Fibroblast of skin of abdomen (primary cell): ENCODE results near the gene GSE1.

ENCODE experiments used
- DNase-seq: peaks from one replicate; pipeline ENCODE4 v3.0.0-alpha.2; 2013

GSE1 gene

GRCh38 chr16:85662976-85663830 lies 50.1 kb downstream of the GSE1 start:
- DNase-seq = no peak

GRCh38 chr16:85663891-85664321 lies 50.8 kb downstream of the GSE1 start:
- DNase-seq = no peak

DNA sequence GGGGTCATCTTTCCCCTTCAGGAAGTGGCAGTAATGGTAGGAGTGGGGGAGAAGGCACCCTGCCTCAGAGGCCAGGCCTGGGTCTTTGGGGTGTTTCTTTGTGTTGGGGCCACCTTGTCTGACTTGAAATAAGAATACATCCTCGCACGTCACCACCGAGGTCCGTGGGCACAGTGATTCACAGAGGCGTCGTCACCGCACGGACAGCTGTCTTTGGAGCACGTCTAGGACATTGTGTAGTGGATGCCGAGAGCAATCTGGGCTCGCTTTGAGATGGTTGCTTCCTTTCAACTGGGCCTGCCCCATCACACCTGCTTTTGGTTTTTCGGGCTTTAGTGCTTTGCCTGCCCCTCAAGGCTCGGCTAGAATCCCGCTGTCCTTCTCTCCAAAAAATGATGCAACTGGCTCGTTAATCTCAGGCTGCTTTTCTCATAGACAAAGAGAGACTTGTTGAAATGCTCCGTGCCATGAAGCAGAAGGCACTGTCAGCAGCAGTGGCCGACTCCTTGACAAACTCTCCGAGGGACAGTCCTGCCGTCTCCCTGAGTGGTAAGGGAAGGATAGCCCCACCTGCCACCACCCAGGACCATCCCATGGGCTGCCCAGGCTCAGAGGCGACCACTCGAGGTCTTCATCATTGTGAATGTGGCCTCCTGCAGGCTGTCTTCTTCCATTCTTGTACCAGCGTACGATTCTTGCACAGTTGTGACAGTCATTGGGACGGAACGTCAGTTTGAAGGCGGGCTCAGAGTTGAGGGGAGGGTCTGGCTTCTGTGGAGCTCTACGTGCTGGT lies 51.7 kb downstream of the GSE1 start:
- DNase-seq = no peak

DNA sequence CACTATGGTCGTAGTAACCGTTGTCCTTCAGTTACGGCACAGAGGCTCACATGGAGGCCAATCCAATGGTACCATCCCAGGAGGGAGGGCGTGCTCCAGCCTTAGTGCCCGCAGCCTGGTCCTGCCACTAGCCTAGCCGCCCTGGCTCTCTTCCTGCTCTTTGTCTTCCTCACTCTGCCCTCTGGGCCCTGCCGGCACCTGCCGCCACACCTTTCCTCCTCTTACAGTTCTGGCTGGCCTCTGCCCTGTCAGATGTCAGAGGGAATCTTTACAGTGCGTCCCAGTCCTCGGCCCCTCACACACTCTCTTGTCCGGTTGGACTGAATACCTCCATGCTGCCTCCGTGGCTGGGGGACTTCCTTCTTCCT lies 52.2 kb downstream of the GSE1 start:
- no peak for DNase-seq

DNA sequence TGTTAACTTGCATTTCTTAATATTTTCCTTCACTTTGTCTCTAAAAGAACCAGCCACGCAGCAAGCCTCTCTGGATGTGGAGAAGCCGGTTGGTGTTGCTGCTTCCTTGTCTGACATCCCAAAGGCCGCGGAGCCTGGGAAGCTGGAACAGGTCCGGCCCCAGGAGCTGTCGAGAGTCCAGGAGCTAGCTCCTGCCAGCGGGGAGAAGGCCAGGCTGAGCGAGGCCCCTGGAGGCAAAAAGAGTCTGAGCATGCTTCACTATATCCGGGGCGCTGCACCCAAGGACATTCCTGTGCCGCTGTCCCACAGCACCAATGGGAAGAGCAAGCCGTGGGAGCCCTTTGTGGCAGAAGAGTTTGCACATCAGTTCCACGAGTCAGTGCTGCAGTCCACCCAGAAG lies 52.8 kb downstream of the GSE1 start:
- no peak for DNase-seq

- no peak for DNase-seq
Observed at GRCh38 chr16:85667261-85667660, 54.1 kb downstream of the GSE1 start.

DNA sequence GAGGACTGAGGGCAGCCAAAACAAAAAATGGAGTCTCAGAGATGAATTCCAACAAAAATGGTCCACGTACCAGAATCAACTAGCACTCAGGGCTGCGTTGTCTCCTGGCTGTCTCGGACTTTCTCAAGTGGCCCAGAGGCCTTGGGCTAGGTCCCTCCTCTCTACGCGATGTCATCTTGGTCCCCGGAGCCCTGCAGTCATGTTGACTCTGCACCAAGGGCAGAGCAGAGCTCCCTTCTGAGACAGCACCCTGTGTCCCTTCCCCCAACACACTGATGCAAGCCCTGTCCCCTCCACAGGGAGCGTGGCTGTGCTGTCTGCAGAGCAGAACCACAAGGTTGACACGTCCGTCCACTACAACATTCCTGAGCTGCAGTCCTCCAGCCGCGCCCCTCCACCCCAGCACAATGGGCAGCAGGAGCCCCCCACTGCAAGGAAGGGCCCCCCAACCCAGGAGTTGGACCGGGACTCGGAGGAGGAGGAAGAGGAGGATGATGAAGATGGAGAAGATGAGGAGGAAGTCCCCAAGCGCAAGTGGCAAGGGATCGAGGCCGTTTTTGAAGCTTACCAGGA lies 54.8 kb downstream of the GSE1 start:
- no peak for DNase-seq

DNA sequence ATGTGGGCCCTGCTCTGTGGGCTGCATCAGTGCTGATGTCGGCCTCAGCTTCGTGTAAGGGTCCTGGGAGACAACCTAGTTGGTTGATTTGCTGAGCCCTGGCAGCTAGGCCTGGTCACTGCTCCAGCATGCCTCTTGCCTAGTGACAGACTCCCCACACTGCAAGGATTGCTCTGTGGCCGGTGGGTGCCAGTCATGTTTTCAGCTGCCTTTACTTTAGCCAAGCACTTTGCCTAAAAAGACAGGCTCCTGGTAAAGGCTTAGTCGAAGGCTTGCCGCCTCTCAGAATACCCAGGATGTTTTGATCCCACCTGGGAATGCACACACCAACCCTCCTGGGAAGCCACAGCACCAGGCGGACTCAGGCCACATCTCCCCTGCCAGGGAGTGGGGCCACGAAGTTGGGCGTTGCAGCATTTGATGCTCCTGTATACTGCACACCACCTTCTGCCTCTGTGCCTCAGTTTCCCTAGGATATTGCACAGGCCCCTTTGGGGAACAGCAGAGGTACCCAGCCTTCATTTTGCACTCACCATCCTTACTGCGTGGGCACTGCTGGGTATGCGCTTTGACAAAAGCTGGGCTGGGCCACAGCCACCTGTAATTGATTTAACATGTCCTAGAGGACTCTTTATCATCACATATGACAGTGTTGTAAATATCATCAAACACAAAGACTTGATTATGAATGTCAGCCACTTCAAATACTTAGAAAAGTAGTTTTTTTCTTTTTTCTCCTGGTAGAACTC lies 55.7 kb downstream of the GSE1 start:
- DNase-seq = no peak

- no peak for DNase-seq
Observed at GRCh38 chr16:85670840-85671239, 57.7 kb downstream of the GSE1 start.

- peak; percentile 22 for DNase-seq
Observed at GRCh38 chr16:85673529-85674417, 60.7 kb downstream of the GSE1 start.

DNA sequence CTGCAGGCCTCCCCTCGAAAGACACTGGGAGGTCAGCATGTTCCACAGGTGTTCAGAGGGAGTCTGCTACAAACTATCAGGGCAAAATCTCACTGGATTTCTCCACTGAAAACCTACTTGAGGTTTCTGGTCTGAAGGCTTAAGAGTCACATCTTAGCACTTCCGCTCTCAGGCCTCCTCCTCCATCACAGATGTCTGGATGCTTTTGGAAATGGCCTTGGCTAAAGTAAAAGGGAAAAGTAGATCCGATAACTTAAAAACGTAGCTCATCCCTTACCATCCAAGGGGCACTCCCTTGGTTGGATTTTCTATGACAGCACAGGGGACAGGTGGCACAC lies 61.3 kb downstream of the GSE1 start:
- DNase-seq = no peak

DNA sequence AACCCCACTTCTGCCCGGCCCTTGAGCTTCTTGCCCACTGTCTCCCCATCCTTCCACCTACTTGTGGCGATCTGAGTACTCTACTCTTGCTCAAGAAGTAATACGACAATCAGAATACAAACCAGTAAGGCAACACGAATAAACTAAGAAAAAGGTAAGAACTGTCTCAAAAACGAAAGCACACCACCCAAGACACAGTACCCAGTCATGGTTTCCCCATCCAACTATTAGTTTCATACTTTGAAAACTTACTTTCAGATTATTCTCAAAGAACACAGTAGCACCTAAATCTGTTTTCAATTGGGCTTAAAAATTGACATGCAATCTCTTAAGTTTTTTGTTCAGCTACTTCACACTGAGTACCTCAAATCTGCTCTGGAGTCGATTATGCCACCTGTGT lies 61.7 kb downstream of the GSE1 start:
- DNase-seq = no peak

DNA sequence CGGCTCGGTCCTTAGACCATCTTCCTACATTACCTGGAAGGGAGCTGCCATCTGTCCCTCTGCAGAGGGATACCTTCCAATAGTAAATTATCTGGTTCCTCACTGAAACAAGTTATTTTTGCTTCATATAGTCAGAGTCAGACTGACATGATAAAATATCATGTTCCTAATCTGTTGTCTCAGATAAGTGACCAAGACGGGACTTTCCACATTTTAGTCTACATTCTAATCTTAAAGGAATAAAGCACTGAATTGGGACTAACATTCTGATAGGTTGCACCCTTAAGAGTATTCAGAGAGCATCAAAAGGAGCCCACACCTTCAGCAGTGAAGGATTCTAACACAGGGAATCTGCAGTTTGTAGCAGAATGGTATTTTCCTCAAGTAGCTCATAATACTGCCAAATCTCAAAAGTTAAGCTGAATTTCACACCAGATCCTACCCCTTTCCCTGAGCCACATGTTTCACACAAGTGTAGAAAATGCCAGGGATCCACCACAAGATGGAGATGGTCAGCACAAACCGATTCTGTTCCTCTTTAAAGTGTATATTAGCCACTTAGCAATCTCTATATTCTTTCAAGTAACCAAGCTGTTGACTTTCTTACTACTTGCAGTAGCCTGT lies 62.2 kb downstream of the GSE1 start:
- DNase-seq = peak; percentile 30

DNA sequence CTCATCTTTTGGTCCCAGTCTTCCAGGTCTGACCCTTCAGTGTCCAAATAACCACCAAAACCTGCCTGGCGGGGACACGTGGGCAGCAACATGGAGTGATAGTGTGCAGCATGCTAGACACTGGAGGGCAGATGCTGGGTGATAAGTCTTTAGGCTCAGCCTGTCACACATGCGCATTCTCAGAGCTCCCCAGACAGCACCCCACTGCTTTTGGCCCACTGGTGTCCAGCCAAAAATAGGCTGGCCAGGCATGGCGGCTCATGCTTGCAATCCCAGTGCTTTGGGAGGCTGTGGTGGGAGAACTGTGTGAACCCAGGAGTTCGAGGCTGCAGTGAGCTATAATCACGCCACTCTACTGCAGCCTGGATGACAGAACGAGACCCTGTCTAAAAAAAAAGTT lies 63.3 kb downstream of the GSE1 start:
- no peak for DNase-seq

GRCh38 chr16:85677383-85677967 lies 64.4 kb downstream of the GSE1 start:
- DNase-seq = no peak

GRCh38 chr16:85678016-85678415 lies 64.9 kb downstream of the GSE1 start:
- no peak for DNase-seq

DNA sequence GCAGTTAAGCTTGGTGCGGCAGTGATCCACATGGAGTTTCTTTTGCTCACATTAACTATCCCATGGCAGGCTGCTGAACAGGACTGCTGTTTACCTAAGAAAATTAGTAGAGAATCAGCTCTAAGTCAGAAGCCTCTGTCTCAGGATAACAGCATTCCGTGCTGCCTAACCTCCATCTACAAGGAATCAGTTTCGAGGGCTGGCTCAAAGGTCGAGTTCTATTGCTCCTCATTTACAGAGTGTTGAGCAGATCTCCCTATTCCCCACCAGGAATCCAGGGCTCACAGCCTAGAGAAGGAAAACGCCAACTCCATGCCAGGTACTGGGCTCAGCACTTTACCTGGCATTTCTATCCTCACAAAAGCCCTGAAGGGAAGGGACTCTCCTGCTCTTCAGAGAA lies 65.7 kb downstream of the GSE1 start:
- no peak for DNase-seq

DNA sequence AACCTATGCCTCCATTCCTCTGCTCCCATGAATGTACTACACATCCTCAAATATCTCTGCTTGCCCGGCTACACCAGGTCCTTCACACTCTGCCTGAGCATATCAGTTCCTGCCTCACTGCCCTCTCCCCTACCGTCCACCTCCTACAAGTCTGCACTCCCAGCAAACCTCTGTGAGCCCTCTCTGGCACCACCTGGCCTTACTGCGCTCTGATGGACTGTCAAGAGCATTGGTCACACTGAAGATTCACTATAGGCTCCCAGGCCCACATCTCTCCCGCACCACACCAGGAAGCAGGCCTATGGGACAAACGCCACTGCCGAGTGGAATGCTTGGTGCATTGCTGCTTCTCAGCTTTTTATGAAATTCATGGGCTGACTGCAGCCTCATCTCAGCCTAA lies 66.7 kb downstream of the GSE1 start:
- no peak for DNase-seq

DNA sequence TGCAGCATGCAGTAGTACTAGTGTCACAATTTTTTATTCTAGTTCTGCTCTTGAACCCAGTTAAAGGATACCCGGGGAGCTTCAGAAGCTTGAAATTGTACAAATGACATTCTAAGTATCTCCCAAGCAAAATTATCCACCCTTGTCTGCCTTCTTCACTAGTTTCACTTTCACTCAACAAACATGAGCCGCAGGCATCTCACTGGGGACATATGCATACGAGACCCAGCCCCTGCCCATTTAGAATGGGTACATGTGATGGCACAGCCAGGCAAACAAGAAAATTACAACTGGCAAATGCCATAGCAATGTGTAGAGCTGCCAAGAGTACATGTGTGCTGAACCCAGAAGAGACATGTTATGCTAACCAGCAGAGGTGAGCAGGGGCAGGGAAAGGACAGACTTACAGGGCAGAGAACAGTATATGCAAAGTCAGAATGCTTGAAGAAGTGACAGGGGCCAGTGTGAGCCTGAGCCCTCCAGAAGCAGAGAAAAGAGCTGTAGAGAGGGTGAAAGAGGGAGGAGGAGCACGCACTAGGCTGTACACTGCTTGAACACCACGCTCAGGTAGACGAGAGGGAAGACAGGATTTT lies 67.3 kb downstream of the GSE1 start:
- DNase-seq = no peak

- no peak for DNase-seq
Observed at GRCh38 chr16:85681255-85681654, 68.1 kb downstream of the GSE1 start.

GRCh38 chr16:85682516-85682915 lies 69.4 kb downstream of the GSE1 start:
- DNase-seq = no peak
